Measurements from ENCODE around the gene KCNK18. TPM values are rescaled to one million over a fixed set of nuclear protein-coding genes. Genes with fewer than 3 reads are reported as not detected.

The KCNK18 gene
- total RNA-seq, 1 donor from 2014 or later: not detected

DNA sequence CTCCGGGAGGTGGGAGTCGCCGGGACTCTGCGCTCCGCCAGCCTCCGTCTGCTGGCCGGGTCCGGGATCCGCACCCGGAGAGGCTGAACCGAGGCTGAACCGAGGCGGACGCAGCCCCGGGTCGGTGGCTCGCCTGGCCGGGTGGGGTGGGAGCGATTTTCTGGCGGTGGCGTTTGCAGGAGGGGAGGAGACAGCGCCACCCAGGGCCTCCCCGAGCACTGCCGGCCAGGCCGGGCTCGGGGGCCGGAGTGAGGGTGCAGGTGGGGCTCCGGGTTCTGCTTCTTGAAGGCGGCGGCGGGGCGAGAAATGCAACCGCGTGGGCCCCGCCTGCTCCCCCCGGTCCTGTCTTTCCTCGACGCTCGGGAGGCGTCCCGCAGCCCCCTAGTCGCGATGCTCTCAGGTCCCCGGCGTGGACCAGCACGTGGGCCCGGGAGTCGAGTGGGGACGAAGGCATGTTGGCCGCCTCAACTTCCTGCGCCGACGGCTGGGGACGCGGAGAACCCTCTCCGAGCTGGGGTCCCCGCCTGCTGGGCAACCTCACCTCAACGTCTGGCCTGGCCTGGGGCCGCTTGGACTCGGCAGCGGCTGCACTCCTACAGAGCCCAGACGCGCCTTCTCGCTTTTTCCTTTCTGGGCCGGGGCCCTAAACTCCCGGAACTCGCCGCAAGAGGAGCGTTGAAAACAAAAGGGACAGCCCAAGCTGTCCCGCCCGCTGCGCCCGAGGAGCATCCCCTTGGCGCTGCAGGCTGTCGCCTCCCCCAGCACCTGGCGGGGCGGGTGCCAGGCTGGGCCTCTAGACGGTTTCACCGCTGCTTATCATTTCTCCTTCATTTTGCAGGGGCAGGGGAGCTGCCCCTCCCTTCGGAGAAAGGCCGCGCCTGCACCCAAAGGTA lies 34.0 kb upstream of the KCNK18 start:
- Mint-ChIP-seq H3K27me3 (ENCODE audit: low read depth, unreplicated experiment) (peaks cover 81% of the 10 kb centered on the region), H3K9me3 (ENCODE audit: unreplicated experiment) (peaks cover 13% of the 10 kb centered on the region), H3K4me1 (ENCODE audit: low read depth, unreplicated experiment) (no peaks in the 10 kb centered on the region), H3K4me3 (ENCODE audit: unreplicated experiment) (no peak overlapping the region), H3K36me3 (ENCODE audit: low read depth, unreplicated experiment) (peaks cover 3% of the 10 kb centered on the region), H3K27ac (ENCODE audit: unreplicated experiment) (no peak overlapping the region)
- H3K4me2 ChIP-seq (ENCODE audit: low read length): peak overlapping the region; percentile 69
- FAIRE-seq (no peak), DNase-seq (ENCODE audit: low read depth) (no peak)
- H3K79me2 ChIP-seq (ENCODE audit: insufficient read depth, low read length): no peaks in the 10 kb centered on the region
- H3K9me3 ChIP-seq (ENCODE audit: insufficient read depth, low read depth, low read length): peaks cover 2% of the 10 kb centered on the region
- peaks cover 91% of the 10 kb centered on the region for H3K27me3 ChIP-seq (ENCODE audit: insufficient read depth, low read length)
- H3K36me3 ChIP-seq (ENCODE audit: insufficient read depth, low read length): no peaks in the 10 kb centered on the region
- TF ChIP-seq, protein P1, sequence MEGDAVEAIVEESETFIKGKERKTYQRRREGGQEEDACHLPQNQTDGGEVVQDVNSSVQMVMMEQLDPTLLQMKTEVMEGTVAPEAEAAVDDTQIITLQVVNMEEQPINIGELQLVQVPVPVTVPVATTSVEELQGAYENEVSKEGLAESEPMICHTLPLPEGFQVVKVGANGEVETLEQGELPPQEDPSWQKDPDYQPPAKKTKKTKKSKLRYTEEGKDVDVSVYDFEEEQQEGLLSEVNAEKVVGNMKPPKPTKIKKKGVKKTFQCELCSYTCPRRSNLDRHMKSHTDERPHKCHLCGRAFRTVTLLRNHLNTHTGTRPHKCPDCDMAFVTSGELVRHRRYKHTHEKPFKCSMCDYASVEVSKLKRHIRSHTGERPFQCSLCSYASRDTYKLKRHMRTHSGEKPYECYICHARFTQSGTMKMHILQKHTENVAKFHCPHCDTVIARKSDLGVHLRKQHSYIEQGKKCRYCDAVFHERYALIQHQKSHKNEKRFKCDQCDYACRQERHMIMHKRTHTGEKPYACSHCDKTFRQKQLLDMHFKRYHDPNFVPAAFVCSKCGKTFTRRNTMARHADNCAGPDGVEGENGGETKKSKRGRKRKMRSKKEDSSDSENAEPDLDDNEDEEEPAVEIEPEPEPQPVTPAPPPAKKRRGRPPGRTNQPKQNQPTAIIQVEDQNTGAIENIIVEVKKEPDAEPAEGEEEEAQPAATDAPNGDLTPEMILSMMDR (IDR thresholded peaks at IDR 0.05; ENCODE audit: insufficient read depth, low read depth, low read length): no peak
- TF ChIP-seq EZH2 (IDR thresholded peaks at IDR 0.05; ENCODE audit: insufficient read depth, low read length): peak; percentile 97
- H4K20me1 ChIP-seq (ENCODE audit: insufficient read depth, low read length): peaks cover 4% of the 10 kb centered on the region
- peak overlapping the region; percentile 35 for H2AFZ ChIP-seq (ENCODE audit: low read depth, low read length)
- no peak overlapping the region for H3K4me3 ChIP-seq (ENCODE audit: insufficient read depth, low read depth, low read length)
- peaks cover 4% of the 10 kb centered on the region for H3K4me1 ChIP-seq (ENCODE audit: insufficient read depth, low read length)
- H3K9ac ChIP-seq (ENCODE audit: low read length): no peak overlapping the region
- no peak overlapping the region for H3K27ac ChIP-seq (ENCODE audit: low read depth, low read length)

GRCh38 chr10:117163954-117164548 lies 33.2 kb upstream of the KCNK18 start:
- FAIRE-seq: no peak
- Histone ChIP-seq H3K27me3 (ENCODE audit: insufficient read depth, low read length) (peaks cover 88% of the 10 kb centered on the region), H3K79me2 (ENCODE audit: insufficient read depth, low read length) (no peaks in the 10 kb centered on the region), H3K4me2 (ENCODE audit: low read length) (peak overlapping the region; percentile 69), H3K4me3 (ENCODE audit: insufficient read depth, low read depth, low read length) (no peak overlapping the region), H3K36me3 (ENCODE audit: insufficient read depth, low read length) (no peaks in the 10 kb centered on the region), H3K9me3 (ENCODE audit: insufficient read depth, low read depth, low read length) (peaks cover 2% of the 10 kb centered on the region), H3K27ac (ENCODE audit: low read depth, low read length) (no peak overlapping the region), H2AFZ (ENCODE audit: low read depth, low read length) (no peak overlapping the region), H4K20me1 (ENCODE audit: insufficient read depth, low read length) (peaks cover 4% of the 10 kb centered on the region), H3K4me1 (ENCODE audit: insufficient read depth, low read length) (peaks cover 5% of the 10 kb centered on the region), H3K9ac (ENCODE audit: low read length) (no peak overlapping the region)
- Mint-ChIP-seq H3K9me3 (ENCODE audit: unreplicated experiment) (peaks cover 13% of the 10 kb centered on the region), H3K4me3 (ENCODE audit: unreplicated experiment) (no peak overlapping the region), H3K27ac (ENCODE audit: unreplicated experiment) (peak overlapping the region; percentile 47), H3K4me1 (ENCODE audit: low read depth, unreplicated experiment) (no peaks in the 10 kb centered on the region), H3K36me3 (ENCODE audit: low read depth, unreplicated experiment) (peaks cover 3% of the 10 kb centered on the region), H3K27me3 (ENCODE audit: low read depth, unreplicated experiment) (peaks cover 81% of the 10 kb centered on the region)
- DNase-seq (ENCODE audit: low read depth): no peak
- TF ChIP-seq EZH2 (IDR thresholded peaks at IDR 0.05; ENCODE audit: insufficient read depth, low read length): no peak

DNA sequence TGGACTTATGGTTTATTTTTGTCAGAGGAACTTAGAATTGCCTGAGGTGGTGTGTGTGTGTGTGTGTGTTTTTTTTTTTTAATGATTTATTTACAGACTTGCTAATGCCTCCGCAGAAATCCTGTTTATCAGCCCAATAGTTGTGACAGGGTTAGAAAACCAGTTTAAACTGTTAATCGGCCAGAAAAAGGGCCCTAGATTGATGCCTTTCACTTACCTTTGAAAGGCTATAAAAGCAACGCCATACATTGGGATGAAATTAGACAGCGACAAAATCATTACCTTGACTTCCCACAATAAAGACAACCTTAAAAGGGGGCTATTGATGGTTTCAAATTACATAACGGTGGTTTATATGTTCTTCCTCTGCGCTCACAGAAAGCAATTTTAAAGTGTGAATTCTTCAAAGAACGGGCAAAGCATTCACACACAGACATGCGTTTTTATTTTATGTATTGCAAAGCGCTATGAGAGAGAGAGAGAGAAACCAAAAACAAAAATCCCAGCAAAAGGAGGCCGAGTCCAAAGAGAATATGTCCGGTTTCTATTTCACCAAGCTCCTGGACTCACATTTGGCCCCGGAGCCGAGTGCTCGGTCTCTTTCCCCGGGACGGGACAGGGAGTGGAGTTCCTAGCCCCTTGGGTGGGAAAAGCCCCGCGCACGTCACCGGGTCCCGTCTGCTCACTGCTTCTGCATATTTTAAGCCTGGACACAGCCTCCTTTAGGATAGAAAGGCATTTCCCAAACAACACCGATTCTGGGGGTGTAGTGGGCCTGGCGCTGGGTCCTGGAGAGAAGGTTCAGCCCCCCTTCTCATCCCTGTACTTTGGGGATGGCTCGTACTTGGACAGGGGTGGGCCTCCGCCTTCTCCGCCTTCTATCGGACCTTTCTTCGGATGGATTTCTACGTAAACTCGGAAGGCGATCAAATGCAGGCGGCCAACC lies 32.4 kb upstream of the KCNK18 start:
- no peaks in the 10 kb centered on the region for H3K36me3 ChIP-seq (ENCODE audit: insufficient read depth, low read length)
- Mint-ChIP-seq H3K36me3 (ENCODE audit: low read depth, unreplicated experiment) (peaks cover 3% of the 10 kb centered on the region), H3K4me3 (ENCODE audit: unreplicated experiment) (no peak overlapping the region), H3K9me3 (ENCODE audit: unreplicated experiment) (peaks cover 18% of the 10 kb centered on the region), H3K27ac (ENCODE audit: unreplicated experiment) (peak overlapping the region; percentile 34), H3K4me1 (ENCODE audit: low read depth, unreplicated experiment) (peaks cover 2% of the 10 kb centered on the region), H3K27me3 (ENCODE audit: low read depth, unreplicated experiment) (peaks cover 81% of the 10 kb centered on the region)
- peaks cover 2% of the 10 kb centered on the region for H3K9me3 ChIP-seq (ENCODE audit: insufficient read depth, low read depth, low read length)
- no peaks in the 10 kb centered on the region for H3K79me2 ChIP-seq (ENCODE audit: insufficient read depth, low read length)
- peaks cover 4% of the 10 kb centered on the region for H4K20me1 ChIP-seq (ENCODE audit: insufficient read depth, low read length)
- peak overlapping the region; percentile 33 for H2AFZ ChIP-seq (ENCODE audit: low read depth, low read length)
- TF ChIP-seq, protein P1 (IDR thresholded peaks at IDR 0.05; ENCODE audit: insufficient read depth, low read depth, low read length): no peak
- peak; percentile 28 for TF ChIP-seq EZH2 (IDR thresholded peaks at IDR 0.05; ENCODE audit: insufficient read depth, low read length)
- no peak for FAIRE-seq
- DNase-seq (ENCODE audit: low read depth): no peak
- peaks cover 88% of the 10 kb centered on the region for H3K27me3 ChIP-seq (ENCODE audit: insufficient read depth, low read length)
- H3K4me2 ChIP-seq (ENCODE audit: low read length): peak overlapping the region; percentile 77
- H3K9ac ChIP-seq (ENCODE audit: low read length): no peak overlapping the region
- H3K27ac ChIP-seq (ENCODE audit: low read depth, low read length): no peak overlapping the region
- H3K4me3 ChIP-seq (ENCODE audit: insufficient read depth, low read depth, low read length): no peak overlapping the region
- peaks cover 5% of the 10 kb centered on the region for H3K4me1 ChIP-seq (ENCODE audit: insufficient read depth, low read length)

All from astrocyte (in vitro differentiated cells and primary cell).